GM21528 (cell line): ENCODE data around the gene THAP3.

Experiments
- ATAC-seq: cut with Tn5 transposase; IDR thresholded peaks from one replicate; pipeline ENCODE4 v1.9.1; 2021; ENCODE audit warnings: mild to moderate bottlenecking, moderate library complexity; ENCODE audit not compliant: unreplicated experiment, low FRiP score

THAP3 gene

GRCh38 chr1:6624710-6625583 is at the start of gene THAP3:
Gene THAP3 (plus strand): TSS chr1:6624868. CDS start chr1:6625219, 351 bp downstream.
- ATAC-seq: peak; percentile 85

- ATAC-seq: no peak
Measured at GRCh38 chr1:6577831-6578525, 46.7 kb upstream of the THAP3 start.

GRCh38 chr1:6578624-6579373 is 45.9 kb upstream of the THAP3 start:
- ATAC-seq: no peak

GRCh38 chr1:6579374-6580118 is 45.1 kb upstream of the THAP3 start, which contains the start of gene ZBTB48:
Gene ZBTB48 (plus strand): TSS chr1:6579994. CDS start chr1:6580610, 616 bp downstream.
- ATAC-seq: peak; percentile 98

- ATAC-seq: peak; percentile 40
Measured at GRCh38 chr1:6580119-6580592, 44.5 kb upstream of the THAP3 start.

GRCh38 chr1:6580593-6581409 is 43.9 kb upstream of the THAP3 start:
- no peak for ATAC-seq

- no peak for ATAC-seq
Measured at GRCh38 chr1:6581561-6582305, 42.9 kb upstream of the THAP3 start.

- no peak for ATAC-seq
Measured at GRCh38 chr1:6582370-6582769, 42.3 kb upstream of the THAP3 start.

- ATAC-seq: no peak
Measured at GRCh38 chr1:6584126-6585080, 40.3 kb upstream of the THAP3 start.

- no peak for ATAC-seq
Measured at GRCh38 chr1:6585081-6585722, 39.5 kb upstream of the THAP3 start.

- ATAC-seq: no peak
Measured at GRCh38 chr1:6585841-6586240, 38.8 kb upstream of the THAP3 start.

- no peak for ATAC-seq
Measured at GRCh38 chr1:6586404-6586816, 38.3 kb upstream of the THAP3 start.

- no peak for ATAC-seq
Measured at GRCh38 chr1:6587261-6588005, 37.2 kb upstream of the THAP3 start.

- ATAC-seq: no peak
Measured at GRCh38 chr1:6588128-6588892, 36.4 kb upstream of the THAP3 start.

GRCh38 chr1:6588893-6589520 is 35.7 kb upstream of the THAP3 start:
- ATAC-seq: no peak
